Measurements from ENCODE around the gene LDB3.

The LDB3 gene

GRCh38 chr10:86652361-86653202 lies 15.7 kb upstream of the LDB3 start:
- no peaks in the 10 kb centered on the region for H3K4me1 ChIP-seq (ENCODE audit: insufficient read depth, low read length)
- ATAC-seq (ENCODE audit: insufficient read depth, low read depth) = no peak
- no peak overlapping the region for H3K27ac ChIP-seq (ENCODE audit: low read length)
- no peak overlapping the region for H3K4me2 ChIP-seq (ENCODE audit: insufficient read depth, low read length)
- H3K4me3 ChIP-seq (ENCODE audit: low read depth in 1 of 2, low read length in 2 of 2) = no peak overlapping the region
- no peaks in the 10 kb centered on the region; the same call in 1 of the 2 replicates for H4K20me1 ChIP-seq (ENCODE audit: insufficient read depth, low read length)
- DNase-seq = no peak
- H3K27me3 ChIP-seq (ENCODE audit: insufficient read depth, low read length, poor library complexity) = peaks cover 7% of the 10 kb centered on the region
- H3K9ac ChIP-seq (ENCODE audit: low read depth, low read length) = no peak overlapping the region
- H2AFZ ChIP-seq (ENCODE audit: low read depth, low read length) = no peak overlapping the region
- TF ChIP-seq CTCF (IDR thresholded peaks at IDR 0.05; ENCODE audit: borderline replicate concordance, extremely low read depth, low read length, poor library complexity, severe bottlenecking) (no peak), EZH2 (IDR thresholded peaks at IDR 0.05; ENCODE audit: borderline replicate concordance, low read depth, low read length, severe bottlenecking) (no peak)
- H3K36me3 ChIP-seq (ENCODE audit: insufficient read depth, low read length) = no peaks in the 10 kb centered on the region
- no peaks in the 10 kb centered on the region for H3K79me2 ChIP-seq (ENCODE audit: insufficient read depth, low read length)
- no peaks in the 10 kb centered on the region for H3K9me3 ChIP-seq (ENCODE audit: insufficient read depth, low read length, severe bottlenecking)

- no peak for DNase-seq
- H4K20me1 ChIP-seq (ENCODE audit: insufficient read depth, low read length) = no peaks in the 10 kb centered on the region; the same call in 1 of the 2 replicates
- ATAC-seq (ENCODE audit: insufficient read depth, low read depth) = no peak
- no peaks in the 10 kb centered on the region for H3K4me1 ChIP-seq (ENCODE audit: insufficient read depth, low read length)
- no peaks in the 10 kb centered on the region for H3K36me3 ChIP-seq (ENCODE audit: insufficient read depth, low read length)
- no peak overlapping the region for H3K4me3 ChIP-seq (ENCODE audit: low read depth in 1 of 2, low read length in 2 of 2)
- H2AFZ ChIP-seq (ENCODE audit: low read depth, low read length) = no peak overlapping the region
- no peaks in the 10 kb centered on the region for H3K9me3 ChIP-seq (ENCODE audit: insufficient read depth, low read length, severe bottlenecking)
- H3K79me2 ChIP-seq (ENCODE audit: insufficient read depth, low read length) = no peaks in the 10 kb centered on the region
- H3K4me2 ChIP-seq (ENCODE audit: insufficient read depth, low read length) = no peak overlapping the region
- no peak overlapping the region for H3K27ac ChIP-seq (ENCODE audit: low read length)
- H3K27me3 ChIP-seq (ENCODE audit: insufficient read depth, low read length, poor library complexity) = peaks cover 7% of the 10 kb centered on the region
- no peak overlapping the region for H3K9ac ChIP-seq (ENCODE audit: low read depth, low read length)
- TF ChIP-seq CTCF (IDR thresholded peaks at IDR 0.05; ENCODE audit: borderline replicate concordance, extremely low read depth, low read length, poor library complexity, severe bottlenecking) (no peak), EZH2 (IDR thresholded peaks at IDR 0.05; ENCODE audit: borderline replicate concordance, low read depth, low read length, severe bottlenecking) (no peak)
These were observed 14.9 kb upstream of the LDB3 start for GRCh38 chr10:86653379-86653778.

GRCh38 chr10:86653987-86654386 lies 14.3 kb upstream of the LDB3 start:
- H3K4me3 ChIP-seq (ENCODE audit: low read depth in 1 of 2, low read length in 2 of 2) = no peak overlapping the region
- no peaks in the 10 kb centered on the region for H3K9me3 ChIP-seq (ENCODE audit: insufficient read depth, low read length, severe bottlenecking)
- no peak overlapping the region for H3K27ac ChIP-seq (ENCODE audit: low read length)
- no peak overlapping the region for H3K9ac ChIP-seq (ENCODE audit: low read depth, low read length)
- H3K36me3 ChIP-seq (ENCODE audit: insufficient read depth, low read length) = no peaks in the 10 kb centered on the region
- no peak overlapping the region for H3K4me2 ChIP-seq (ENCODE audit: insufficient read depth, low read length)
- DNase-seq = no peak
- H4K20me1 ChIP-seq (ENCODE audit: insufficient read depth, low read length) = no peaks in the 10 kb centered on the region; the same call in 1 of the 2 replicates
- no peaks in the 10 kb centered on the region for H3K79me2 ChIP-seq (ENCODE audit: insufficient read depth, low read length)
- H3K4me1 ChIP-seq (ENCODE audit: insufficient read depth, low read length) = no peaks in the 10 kb centered on the region
- H2AFZ ChIP-seq (ENCODE audit: low read depth, low read length) = no peak overlapping the region
- ATAC-seq (ENCODE audit: insufficient read depth, low read depth) = no peak
- peaks cover 7% of the 10 kb centered on the region for H3K27me3 ChIP-seq (ENCODE audit: insufficient read depth, low read length, poor library complexity)
- TF ChIP-seq CTCF (IDR thresholded peaks at IDR 0.05; ENCODE audit: borderline replicate concordance, extremely low read depth, low read length, poor library complexity, severe bottlenecking) (no peak), EZH2 (IDR thresholded peaks at IDR 0.05; ENCODE audit: borderline replicate concordance, low read depth, low read length, severe bottlenecking) (no peak)
